GM21825 (cell line): ENCODE measurements around the gene SYNC.
A peak's percentile ranks its signal among the peaks of the same experiment; 100 is the strongest.
"Not testable (repeated sequence)": the region's sequence is repeated elsewhere in the genome, so short reads cannot be mapped to it uniquely, and the experiment has no call there.

Experiments
- ATAC-seq: cut with Tn5 transposase; IDR thresholded peaks from one replicate; pipeline ENCODE4 v1.9.1; 2021; ENCODE audit warnings: mild to moderate bottlenecking, moderate library complexity; ENCODE audit not compliant: unreplicated experiment

SYNC gene

GRCh38 chr1:32695098-32695904, 7.3 kb downstream of the SYNC start:
- ATAC-seq, result no peak

- no peak for ATAC-seq
Observed at GRCh38 chr1:32693455-32694174, 9.0 kb downstream of the SYNC start.

- ATAC-seq, result no peak
Observed at GRCh38 chr1:32686387-32686786, 16.2 kb downstream of the SYNC start.

- ATAC-seq, result no peak
Observed at GRCh38 chr1:32685498-32685897, 17.1 kb downstream of the SYNC start.

GRCh38 chr1:32684167-32684811, 18.3 kb downstream of the SYNC start:
- no peak for ATAC-seq

GRCh38 chr1:32683397-32683796, 19.2 kb downstream of the SYNC start:
- no peak for ATAC-seq

- no peak for ATAC-seq
Observed at GRCh38 chr1:32681999-32682398, 20.6 kb downstream of the SYNC start.

GRCh38 chr1:32681509-32681908, 21.1 kb downstream of the SYNC start:
- ATAC-seq, result no peak

- no peak for ATAC-seq
Observed at GRCh38 chr1:32680642-32681041, 21.9 kb downstream of the SYNC start.

- not testable (repeated sequence) for ATAC-seq
Observed at GRCh38 chr1:32679993-32680392, 22.6 kb downstream of the SYNC start.

GRCh38 chr1:32676945-32677344, 25.6 kb downstream of the SYNC start:
- no peak for ATAC-seq

GRCh38 chr1:32668716-32669115, 33.9 kb downstream of the SYNC start:
- not testable (repeated sequence) for ATAC-seq

GRCh38 chr1:32666901-32667566, 35.5 kb downstream of the SYNC start:
- ATAC-seq, result no peak

GRCh38 chr1:32665915-32666314, 36.7 kb downstream of the SYNC start:
- no peak for ATAC-seq

- no peak for ATAC-seq
Observed at GRCh38 chr1:32659581-32659980, 43.0 kb downstream of the SYNC start.

- no peak for ATAC-seq
Observed at GRCh38 chr1:32652244-32652962, 50.2 kb downstream of the SYNC start.

- peak; percentile 13 for ATAC-seq
Observed at GRCh38 chr1:32651461-32652073, 51.0 kb downstream of the SYNC start.

GRCh38 chr1:32650752-32651460, 51.7 kb downstream of the SYNC start, which contains the start of gene RBBP4:
Gene RBBP4 (plus strand): TSS chr1:32651208. CDS start chr1:32651307, 99 bp downstream.
- ATAC-seq, result peak; percentile 79

GRCh38 chr1:32650248-32650751, 52.3 kb downstream of the SYNC start, which contains the start of gene ZBTB8OS:
Gene ZBTB8OS (minus strand): TSS chr1:32650550. CDS start chr1:32650529, 21 bp downstream.
- peak; percentile 66 for ATAC-seq
